GM06990 (cell line): ENCODE results near the gene SEMA3E.

Experiments used
- DNase-seq: peaks from one replicate; pipeline ENCODE4 v3.0.0-alpha.2; 2011; ENCODE audit not compliant: insufficient read length; ENCODE audit errors: extremely low read depth
- H3K27me3 ChIP-seq: replicated peaks from 2 replicates; pipeline ENCODE4 v1.6.0; 2011; ENCODE audit warnings: low read length; ENCODE audit not compliant: control insufficient read depth, insufficient read depth
- H3K36me3 ChIP-seq: 2 replicates; pipeline ENCODE4 v1.5.1; 2011; ENCODE audit warnings: low read length; ENCODE audit not compliant: control insufficient read depth, insufficient read depth
- H3K4me3 ChIP-seq: replicated peaks from 2 replicates; pipeline ENCODE4 v1.5.1; 2011; ENCODE audit warnings: low read depth, mild to moderate bottlenecking, control low read depth, low read length
- TF ChIP-seq, protein P1 (sequence below): IDR thresholded peaks from 2 replicates; pipeline ENCODE4 v1.5.1; 2011; ENCODE audit warnings: low read length, control low read depth, mild to moderate bottlenecking, inconsistent platforms; ENCODE audit not compliant: insufficient read depth, poor library complexity, severe bottlenecking

The SEMA3E gene

DNA sequence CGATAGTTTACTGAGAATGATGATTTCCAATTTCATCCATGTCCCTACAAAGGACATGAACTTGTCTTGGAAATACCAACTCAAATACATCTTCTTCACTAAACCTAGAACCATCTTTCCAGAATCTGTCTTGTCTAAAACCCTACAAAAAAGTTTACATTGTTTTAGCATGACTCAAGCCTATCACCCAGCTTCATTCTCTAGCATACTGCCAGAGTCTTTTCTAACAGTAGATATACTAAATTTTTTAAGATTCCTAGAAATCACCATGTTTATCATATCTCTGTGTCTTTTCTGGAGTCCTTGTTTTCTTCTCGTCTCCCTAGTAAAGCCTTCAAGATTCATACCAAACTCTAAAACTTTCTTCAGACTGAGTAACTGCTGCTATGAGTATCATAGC, 129.7 kb downstream of the SEMA3E start:
- no peak for DNase-seq
- TF ChIP-seq, protein P1, sequence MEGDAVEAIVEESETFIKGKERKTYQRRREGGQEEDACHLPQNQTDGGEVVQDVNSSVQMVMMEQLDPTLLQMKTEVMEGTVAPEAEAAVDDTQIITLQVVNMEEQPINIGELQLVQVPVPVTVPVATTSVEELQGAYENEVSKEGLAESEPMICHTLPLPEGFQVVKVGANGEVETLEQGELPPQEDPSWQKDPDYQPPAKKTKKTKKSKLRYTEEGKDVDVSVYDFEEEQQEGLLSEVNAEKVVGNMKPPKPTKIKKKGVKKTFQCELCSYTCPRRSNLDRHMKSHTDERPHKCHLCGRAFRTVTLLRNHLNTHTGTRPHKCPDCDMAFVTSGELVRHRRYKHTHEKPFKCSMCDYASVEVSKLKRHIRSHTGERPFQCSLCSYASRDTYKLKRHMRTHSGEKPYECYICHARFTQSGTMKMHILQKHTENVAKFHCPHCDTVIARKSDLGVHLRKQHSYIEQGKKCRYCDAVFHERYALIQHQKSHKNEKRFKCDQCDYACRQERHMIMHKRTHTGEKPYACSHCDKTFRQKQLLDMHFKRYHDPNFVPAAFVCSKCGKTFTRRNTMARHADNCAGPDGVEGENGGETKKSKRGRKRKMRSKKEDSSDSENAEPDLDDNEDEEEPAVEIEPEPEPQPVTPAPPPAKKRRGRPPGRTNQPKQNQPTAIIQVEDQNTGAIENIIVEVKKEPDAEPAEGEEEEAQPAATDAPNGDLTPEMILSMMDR = no peak

DNA sequence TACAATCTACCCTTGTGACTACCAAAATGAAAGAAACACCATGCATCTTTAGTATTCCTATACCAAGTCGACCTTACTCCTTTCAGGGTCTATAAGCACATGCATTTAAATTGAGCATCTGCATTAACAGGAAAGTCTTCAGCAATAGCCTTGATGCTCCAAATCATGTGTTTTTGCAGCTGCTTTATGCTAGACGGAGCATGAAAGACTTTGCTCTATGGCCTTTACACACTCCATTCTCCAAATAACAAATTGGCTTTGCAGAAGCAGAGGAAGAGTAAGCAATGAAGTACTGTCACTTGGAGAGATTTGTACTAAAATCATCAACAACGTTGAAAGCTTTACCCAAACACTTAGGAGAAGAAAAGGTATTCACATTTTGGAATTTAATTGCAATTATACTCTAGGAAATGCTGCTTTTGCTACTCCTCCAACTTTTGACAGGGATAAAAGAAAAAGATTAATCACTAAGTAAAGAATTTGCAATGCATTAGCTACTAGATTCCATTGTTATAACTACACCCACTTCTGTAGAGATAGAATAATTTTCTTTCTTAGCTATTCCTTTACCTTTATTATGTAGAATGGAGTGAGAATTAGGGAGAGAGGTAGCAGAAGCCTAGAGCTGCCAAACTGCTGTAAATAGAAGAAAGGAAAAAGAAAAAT, 131.8 kb downstream of the SEMA3E start:
- no peak for DNase-seq
- H3K4me3 ChIP-seq = no peak overlapping the region
- H3K36me3 ChIP-seq = no peaks in the 10 kb centered on the region
- TF ChIP-seq, protein P1 = no peak
- H3K27me3 ChIP-seq = no peaks in the 10 kb centered on the region

More for the DNA sequence above, 129.7 kb downstream of the SEMA3E start:
- no peak overlapping the region for H3K4me3 ChIP-seq
- no peaks in the 10 kb centered on the region for H3K27me3 ChIP-seq
- H3K36me3 ChIP-seq = no peaks in the 10 kb centered on the region

DNA sequence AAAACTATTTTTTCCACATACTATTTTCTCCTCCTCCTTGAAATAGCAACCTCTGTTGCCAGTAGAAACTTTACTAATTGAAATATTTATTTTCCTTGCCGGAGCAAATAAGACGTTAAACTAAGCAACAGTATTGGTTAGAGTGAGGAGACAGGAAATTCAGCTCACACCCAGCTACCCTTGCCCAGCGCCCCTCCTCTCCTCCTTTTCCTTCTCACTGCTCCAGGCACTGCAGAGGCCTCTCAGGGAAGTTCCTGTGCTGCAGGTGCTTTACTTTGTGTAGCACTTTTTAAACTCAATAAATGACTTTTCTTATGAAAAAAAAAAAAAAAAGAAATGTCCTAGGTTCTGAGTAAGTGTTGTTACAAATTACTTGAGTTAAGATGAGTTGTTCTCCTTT, 134.0 kb downstream of the SEMA3E start:
- no peak for DNase-seq
- TF ChIP-seq, protein P1 = no peak
- Histone ChIP-seq H3K36me3 (no peaks in the 10 kb centered on the region), H3K27me3 (no peaks in the 10 kb centered on the region), H3K4me3 (no peak overlapping the region)

DNA sequence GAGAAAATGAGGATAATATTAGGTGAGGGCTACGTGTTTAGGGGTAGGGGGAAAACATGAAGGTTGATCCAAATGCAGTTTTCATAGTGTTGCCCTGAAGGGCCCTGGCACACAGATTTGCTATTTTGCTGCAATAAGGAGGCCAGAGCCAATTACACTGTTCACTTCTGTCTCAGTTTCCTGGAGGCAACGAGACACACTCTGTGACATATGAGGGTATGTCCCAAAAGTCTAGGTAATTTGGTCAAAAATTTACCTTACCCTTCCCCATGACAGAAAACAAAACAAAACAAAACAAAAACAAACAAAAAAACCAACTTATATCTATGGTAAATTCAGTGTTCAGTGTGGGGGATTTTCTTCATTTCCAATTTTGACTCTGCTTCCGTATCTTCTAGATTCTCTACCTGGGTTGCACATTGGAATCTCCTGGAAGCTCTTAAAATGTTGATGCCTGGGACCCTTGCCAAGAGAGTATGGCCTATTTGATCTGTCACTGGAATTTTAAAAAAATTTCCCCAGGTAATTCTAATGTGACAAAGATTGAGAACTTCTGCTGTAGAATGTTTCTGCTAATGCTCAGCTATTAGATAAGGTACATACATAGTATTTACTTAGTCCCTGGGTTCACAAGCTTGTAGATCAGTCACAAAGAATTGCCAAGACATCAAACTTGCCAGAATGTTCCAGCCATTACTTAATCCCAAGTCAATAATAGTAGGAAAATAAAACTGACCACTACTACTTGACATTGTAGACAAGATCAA, 139.5 kb downstream of the SEMA3E start:
- no peaks in the 10 kb centered on the region for H3K36me3 ChIP-seq
- TF ChIP-seq, protein P1 = no peak
- H3K27me3 ChIP-seq = no peaks in the 10 kb centered on the region
- DNase-seq = no peak
- H3K4me3 ChIP-seq = no peak overlapping the region

DNA sequence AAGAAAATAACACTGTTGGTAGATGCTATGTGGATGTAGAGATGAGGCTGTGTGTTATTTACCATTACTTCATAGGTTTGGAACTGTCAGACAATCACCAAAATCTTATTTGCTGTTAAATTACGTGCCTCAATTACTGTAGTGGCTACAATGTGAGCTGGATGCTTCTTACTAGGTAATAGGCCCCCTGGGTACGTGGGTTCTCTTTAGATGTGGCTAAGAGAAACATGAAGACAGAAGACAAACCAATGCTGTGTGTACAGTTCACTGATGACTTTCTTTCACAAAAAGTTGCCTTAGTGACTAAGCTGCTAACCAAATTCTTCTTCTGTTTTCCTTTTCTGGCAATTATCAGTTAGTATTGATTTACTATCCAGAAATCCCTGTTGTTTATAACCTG, 144.6 kb downstream of the SEMA3E start:
- DNase-seq = no peak
- Histone ChIP-seq H3K4me3 (no peak overlapping the region), H3K27me3 (no peaks in the 10 kb centered on the region), H3K36me3 (no peaks in the 10 kb centered on the region)
- TF ChIP-seq, protein P1 = no peak
